Measurements from ENCODE around the gene RNF121. TPM values are rescaled to one million over a fixed set of nuclear protein-coding genes. Genes with fewer than 3 reads are reported as not detected.

RNF121 gene
- total and polyA plus RNA-seq, 2 of the 8 experiments (the other 6 are each of a cell fraction or from before 2014, with no cell fraction given): 39.7 to 51.6 TPM

DNA sequence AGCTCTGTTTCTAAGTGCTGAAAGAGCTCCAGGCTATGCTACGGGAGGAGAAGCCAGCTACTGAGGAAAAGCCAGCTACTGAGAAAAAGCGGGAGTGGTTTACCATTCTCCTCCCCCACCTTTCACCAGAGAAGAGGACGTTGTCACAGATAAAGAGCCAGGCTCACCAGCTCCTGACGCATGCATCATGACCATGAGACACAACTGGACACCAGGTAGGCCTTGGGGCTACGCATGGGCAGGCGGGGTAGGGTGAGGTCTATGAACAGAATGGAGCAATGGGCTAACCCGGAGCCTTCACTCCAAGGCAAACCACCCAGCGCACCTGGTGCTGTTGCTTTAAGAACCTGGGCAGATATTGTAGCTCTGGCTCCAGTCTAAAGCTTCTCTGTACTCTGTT lies 71.0 kb downstream of the RNF121 start (continued):
- TF ChIP-seq ATF2 (IDR thresholded peaks at IDR 0.05; ENCODE audit: low read length) (no peak), RNF2 (IDR thresholded peaks at IDR 0.05; ENCODE audit: borderline replicate concordance, low read depth, low read length, missing control alignments, poor library complexity, severe bottlenecking) (no peak), TAF7 (optimal IDR thresholded peaks at IDR 0.05; ENCODE audit: borderline replicate concordance, low read depth, low read length) (no peak), CHD7 (IDR thresholded peaks at IDR 0.05; ENCODE audit: insufficient replicate concordance, low read length) (no peak)
- TF ChIP-seq, protein P1, sequence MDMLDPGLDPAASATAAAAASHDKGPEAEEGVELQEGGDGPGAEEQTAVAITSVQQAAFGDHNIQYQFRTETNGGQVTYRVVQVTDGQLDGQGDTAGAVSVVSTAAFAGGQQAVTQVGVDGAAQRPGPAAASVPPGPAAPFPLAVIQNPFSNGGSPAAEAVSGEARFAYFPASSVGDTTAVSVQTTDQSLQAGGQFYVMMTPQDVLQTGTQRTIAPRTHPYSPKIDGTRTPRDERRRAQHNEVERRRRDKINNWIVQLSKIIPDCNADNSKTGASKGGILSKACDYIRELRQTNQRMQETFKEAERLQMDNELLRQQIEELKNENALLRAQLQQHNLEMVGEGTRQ (IDR thresholded peaks at IDR 0.05; ENCODE audit: low read length): no peak

All from H1 (cell line).